Measurements from ENCODE around the gene WAPL.

Gene WAPL

DNA sequence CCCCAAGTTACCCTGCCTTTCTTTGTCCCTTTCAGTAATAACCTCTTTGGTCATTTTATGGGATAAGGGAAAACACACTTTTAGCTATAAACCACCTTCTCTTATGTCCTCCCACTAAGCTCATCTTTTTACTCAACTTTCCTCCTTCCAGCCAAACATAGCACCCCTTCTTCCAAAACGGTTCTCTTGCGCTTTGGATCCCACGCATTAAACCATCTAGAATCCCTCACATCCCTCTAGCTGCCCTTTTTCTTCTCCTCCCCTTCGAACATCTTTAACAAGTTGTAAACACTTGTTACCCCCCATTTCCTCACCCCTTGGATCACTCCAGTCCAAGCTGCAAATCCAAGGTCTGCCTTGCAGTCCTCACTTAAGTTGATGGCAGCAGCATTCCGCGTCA is 13.4 kb downstream of the WAPL start:
- no peak for DNase-seq (ENCODE audit: low read depth, low spot score)
- H3K4me3 ChIP-seq (ENCODE audit: low read depth, low read length) = no peak overlapping the region
- in situ Hi-C loops (cut with HindIII; ENCODE audit: low sequenced_read_pairs) = no loop called here
- TF ChIP-seq, protein P1, sequence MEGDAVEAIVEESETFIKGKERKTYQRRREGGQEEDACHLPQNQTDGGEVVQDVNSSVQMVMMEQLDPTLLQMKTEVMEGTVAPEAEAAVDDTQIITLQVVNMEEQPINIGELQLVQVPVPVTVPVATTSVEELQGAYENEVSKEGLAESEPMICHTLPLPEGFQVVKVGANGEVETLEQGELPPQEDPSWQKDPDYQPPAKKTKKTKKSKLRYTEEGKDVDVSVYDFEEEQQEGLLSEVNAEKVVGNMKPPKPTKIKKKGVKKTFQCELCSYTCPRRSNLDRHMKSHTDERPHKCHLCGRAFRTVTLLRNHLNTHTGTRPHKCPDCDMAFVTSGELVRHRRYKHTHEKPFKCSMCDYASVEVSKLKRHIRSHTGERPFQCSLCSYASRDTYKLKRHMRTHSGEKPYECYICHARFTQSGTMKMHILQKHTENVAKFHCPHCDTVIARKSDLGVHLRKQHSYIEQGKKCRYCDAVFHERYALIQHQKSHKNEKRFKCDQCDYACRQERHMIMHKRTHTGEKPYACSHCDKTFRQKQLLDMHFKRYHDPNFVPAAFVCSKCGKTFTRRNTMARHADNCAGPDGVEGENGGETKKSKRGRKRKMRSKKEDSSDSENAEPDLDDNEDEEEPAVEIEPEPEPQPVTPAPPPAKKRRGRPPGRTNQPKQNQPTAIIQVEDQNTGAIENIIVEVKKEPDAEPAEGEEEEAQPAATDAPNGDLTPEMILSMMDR (IDR thresholded peaks at IDR 0.05; ENCODE audit: low read depth, low read length) = no peak

DNA sequence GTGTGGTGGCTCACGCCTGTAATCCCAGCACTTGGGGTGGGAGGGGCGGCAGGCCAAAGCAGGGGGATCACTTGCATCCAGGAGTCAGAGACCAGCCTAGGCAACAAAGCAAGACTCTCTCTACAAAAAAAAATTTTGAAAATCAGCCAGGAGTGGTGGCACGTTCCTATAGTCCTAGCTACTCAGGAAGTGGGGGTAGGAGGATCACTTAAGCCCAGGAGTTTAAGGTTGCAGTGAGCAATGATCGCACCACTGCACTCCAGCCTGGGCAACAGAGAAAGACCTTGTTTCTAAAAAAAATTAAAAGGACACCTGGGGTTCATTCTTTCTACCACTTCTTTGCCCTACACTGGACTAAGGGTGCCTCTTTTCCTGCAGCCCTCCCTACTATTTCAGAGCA is 15.1 kb downstream of the WAPL start:
- DNase-seq (ENCODE audit: low read depth, low spot score) = no peak
- in situ Hi-C loops (cut with HindIII; ENCODE audit: low sequenced_read_pairs) = no loop called here
- TF ChIP-seq, protein P1 (IDR thresholded peaks at IDR 0.05; ENCODE audit: low read depth, low read length) = no peak
- no peak overlapping the region for H3K4me3 ChIP-seq (ENCODE audit: low read depth, low read length)

DNA sequence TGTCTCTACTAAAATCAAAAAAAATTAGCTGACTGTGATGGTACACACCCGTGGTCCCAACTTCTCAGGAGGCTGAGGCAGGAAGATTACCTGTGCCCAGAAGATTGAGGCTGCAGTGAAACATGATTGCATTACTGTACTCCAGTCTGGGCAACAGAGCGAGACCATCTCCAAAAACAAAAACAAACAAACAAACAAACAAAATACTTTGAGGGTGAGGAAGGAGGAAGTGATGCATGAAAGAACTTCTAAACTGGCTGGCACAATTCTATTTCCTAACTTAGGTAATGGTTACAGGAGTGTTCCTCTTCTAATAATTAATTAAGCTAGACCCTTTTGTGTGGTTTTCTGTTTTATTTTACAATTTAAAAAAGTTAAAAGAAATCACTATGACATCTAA is 15.5 kb downstream of the WAPL start:
- TF ChIP-seq, protein P1 (IDR thresholded peaks at IDR 0.05; ENCODE audit: low read depth, low read length) = no peak
- in situ Hi-C loops (cut with HindIII; ENCODE audit: low sequenced_read_pairs) = no loop called here
- DNase-seq (ENCODE audit: low read depth, low spot score) = no peak
- no peak overlapping the region for H3K4me3 ChIP-seq (ENCODE audit: low read depth, low read length)

DNA sequence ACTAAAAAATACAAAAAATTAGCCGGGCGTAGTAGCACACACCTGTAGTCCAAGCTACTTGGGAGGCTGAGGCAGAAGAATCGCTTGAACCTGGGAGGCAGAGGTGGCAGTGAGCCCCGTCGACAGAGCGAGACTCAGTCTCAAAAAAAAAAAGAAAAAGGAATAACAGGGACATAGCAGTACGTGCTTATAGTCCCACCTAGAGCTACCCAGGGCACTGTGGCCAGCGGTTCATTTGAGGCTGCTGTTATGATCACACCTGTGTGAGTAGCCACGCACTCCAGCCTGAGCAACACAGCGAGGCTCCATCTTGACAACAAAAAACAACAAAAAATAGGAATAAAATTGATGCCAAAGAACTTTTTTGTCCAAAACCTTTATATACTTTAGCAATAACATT is 17.1 kb downstream of the WAPL start:
- H3K4me3 ChIP-seq (ENCODE audit: low read depth, low read length) = no peak overlapping the region
- TF ChIP-seq, protein P1 (IDR thresholded peaks at IDR 0.05; ENCODE audit: low read depth, low read length) = no peak
- in situ Hi-C loops (cut with HindIII; ENCODE audit: low sequenced_read_pairs) = no loop called here
- no peak for DNase-seq (ENCODE audit: low read depth, low spot score)

DNA sequence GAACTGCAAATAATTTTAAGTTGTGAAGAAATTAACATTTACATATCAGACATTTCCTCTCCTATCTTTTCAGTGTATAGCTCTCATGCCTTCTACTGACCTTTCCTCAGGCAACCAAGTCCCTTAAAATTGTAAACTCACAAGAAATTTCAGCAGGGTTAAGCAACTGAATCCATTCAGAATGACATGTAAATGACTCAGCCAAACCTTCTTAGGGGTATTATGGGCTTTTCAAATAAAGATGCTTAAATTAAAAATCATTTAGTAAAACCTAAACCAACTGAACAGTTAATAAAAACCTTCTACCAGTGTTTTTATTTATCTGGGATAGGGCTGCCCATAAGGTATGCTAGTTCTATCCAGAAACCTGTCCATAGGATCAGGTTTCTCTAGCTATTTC is 20.7 kb downstream of the WAPL start:
- TF ChIP-seq, protein P1 (IDR thresholded peaks at IDR 0.05; ENCODE audit: low read depth, low read length) = no peak
- no peak for DNase-seq (ENCODE audit: low read depth, low spot score)
- in situ Hi-C loops (cut with HindIII; ENCODE audit: low sequenced_read_pairs) = no loop called here
- no peak overlapping the region for H3K4me3 ChIP-seq (ENCODE audit: low read depth, low read length)

DNA sequence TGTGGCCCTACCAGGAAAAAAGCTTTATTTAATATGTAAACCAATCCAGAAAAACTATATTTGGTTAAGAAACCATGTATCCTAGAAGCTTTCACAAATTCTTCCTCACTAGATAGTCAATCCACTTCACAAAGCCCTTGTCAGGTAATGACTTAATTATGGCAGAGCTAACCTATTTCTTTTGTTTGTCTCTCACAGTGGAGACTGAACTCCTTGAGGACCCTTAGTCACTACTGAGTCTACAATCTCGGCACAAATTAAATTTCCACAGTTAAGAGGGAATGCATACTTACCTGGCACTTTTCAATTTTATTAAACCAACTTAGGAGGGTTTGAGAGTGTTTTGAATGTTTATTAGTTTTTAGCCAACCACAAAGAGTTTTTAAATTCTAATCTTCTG is 23.0 kb downstream of the WAPL start:
- no peak for DNase-seq (ENCODE audit: low read depth, low spot score)
- in situ Hi-C loops (cut with HindIII; ENCODE audit: low sequenced_read_pairs) = no loop called here
- no peak overlapping the region for H3K4me3 ChIP-seq (ENCODE audit: low read depth, low read length)
- TF ChIP-seq, protein P1 (IDR thresholded peaks at IDR 0.05; ENCODE audit: low read depth, low read length) = no peak

DNA sequence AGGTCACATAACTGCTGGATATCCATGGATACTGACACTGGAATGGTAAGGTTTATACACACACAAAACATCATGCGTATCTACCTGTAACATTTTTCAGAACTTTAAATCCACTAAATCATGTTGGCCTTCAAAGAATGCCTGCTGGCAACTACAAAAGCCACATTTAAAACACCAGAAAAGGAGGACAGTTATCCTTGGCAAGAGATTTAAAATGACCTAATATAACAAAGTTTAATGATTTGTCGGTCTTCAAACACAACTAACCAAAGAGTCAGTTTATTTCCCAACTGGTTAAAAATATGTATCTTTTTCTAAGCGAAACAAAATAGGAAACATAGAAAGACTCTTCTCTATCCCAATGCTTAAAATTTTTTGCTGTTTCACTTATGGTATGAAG is 24.0 kb downstream of the WAPL start:
- in situ Hi-C loops (cut with HindIII; ENCODE audit: low sequenced_read_pairs) = no loop called here
- TF ChIP-seq, protein P1 (IDR thresholded peaks at IDR 0.05; ENCODE audit: low read depth, low read length) = no peak
- peak; percentile 25 for DNase-seq (ENCODE audit: low read depth, low spot score)
- no peak overlapping the region for H3K4me3 ChIP-seq (ENCODE audit: low read depth, low read length)

Measured in astrocyte of the spinal cord (primary cell).